SW 1271 (cell line): ENCODE measurements around the gene WWP2.

Source experiments
- DNase-seq, 2 experiments: peaks; one replicate each; lab custom pipeline; 2025; lab: John Stamatoyannopoulos, UW

The WWP2 gene

DNA sequence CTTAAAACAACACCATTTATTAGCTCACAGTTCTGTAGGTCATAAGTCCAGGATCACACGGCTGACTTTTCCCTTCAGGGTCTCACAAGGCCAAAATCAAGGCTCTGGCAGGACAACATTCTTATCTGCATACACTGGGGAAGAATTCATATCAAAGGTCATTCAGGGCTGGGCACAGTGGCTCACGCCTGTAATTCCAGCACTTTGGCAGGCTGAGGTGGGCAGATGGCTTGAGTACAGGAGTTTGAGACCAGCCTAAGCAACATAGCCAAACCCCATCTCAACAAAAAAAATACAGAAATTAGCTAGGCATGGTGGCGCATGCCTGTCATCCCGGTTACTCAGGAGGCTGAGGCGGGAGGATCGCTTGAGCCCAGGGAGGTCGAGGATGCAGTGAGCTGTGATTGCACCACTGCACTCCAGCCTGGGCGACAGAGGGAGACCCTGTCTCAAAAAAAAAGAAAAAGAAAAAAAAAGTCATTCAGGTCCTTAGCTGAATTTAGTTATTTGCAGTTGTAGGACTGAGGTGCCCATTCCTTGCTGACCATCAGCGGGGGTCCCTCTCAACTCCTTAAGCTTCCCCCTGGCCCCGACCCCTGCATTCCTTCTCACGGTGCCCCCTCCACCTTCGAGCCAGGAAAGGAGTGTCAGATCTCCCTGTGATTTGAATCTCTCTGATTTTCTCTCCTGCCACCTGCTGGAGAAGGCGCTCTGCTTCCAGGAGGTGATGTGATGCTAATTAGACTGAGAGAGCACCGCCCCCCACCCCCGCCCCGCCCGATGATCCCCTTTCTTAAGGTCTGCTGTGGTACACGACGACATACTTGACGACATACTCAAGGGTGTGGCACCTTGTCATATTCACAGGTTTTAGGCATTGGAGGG lies 97.2 kb downstream of the WWP2 start:
- peak in 1 of 2 experiments; percentile 11 for DNase-seq

DNA sequence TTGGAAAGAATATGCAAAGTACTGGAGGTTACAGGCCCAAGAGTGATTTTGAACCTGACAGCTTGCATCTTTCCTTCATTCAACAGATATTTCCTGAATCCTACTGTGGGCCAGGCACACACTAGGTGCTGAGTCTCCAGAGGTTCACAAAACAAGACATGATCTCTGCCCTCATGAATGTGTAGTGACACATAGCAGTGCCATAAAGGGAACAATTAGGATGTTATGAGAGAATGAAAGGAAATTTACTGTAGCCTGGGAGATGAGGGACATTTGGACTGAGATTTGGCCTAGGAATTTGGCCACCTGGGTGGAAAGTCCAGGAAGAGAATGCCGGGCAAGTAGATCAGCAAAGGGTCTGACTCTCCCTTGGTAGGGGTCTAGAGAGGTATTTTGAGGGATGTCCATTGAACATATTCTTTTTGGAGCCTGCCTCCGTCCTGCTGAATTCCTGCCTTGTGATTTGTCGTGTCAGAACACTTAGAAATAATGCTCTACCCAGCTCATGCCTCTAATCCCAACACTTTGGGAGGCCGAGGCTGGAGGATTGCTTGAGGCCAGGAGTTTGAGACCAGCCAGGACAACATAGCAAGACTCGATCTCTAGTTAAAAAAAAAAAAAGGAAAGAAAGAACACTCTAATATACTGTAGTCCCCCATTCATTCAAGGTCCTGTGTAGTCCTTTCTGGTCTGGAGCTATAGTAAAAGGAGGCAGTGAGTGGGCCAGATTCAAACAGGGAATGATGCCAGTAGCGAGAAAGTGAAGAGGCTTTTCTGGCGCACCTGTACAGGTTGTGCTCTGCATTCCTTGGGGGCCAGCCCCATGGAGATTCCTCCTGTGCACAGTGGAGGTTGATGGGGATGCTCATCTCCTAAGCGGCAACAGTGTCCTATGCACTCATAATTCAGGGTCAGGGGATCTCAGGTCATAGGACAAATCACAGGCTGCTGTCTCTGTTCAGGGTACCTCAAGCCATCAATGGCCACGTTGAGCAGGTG lies 98.4 kb downstream of the WWP2 start:
- no peak for DNase-seq

DNA sequence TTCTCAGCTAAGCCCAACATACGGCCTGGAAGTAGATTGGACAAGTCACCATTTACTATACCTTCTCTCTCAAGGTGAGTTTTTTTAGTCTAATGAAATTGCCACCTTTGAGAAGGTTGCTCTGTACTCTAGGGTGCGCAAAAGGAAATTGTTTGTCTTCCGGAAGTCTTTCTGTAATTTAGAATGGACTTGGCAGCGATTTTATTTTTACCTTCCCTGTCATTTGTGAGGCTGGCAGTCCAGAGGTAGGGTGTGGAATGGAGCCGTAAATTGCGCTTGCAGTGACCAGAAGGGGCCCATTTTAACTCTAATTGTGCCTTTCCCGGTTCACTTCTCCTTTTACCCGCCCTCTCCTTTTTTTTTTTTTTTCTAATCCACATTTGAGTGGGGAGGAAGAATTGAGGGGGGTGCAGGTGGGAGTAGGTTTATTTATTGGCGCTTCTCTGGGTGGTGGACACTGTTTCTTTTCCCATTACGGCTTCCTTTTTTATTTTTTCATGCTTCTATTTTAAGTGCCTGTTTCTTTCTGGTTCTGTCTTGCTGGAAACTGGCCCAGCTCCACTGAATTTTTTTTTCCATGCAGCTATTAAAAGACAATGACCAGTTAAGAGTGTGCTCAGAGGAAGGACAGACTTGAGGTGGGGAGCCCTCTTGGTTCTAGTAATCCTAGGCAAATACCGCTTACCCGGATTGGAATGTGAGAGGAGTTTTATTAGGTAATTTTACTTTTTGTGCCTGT lies 99.3 kb downstream of the WWP2 start:
- DNase-seq: no peak

DNA sequence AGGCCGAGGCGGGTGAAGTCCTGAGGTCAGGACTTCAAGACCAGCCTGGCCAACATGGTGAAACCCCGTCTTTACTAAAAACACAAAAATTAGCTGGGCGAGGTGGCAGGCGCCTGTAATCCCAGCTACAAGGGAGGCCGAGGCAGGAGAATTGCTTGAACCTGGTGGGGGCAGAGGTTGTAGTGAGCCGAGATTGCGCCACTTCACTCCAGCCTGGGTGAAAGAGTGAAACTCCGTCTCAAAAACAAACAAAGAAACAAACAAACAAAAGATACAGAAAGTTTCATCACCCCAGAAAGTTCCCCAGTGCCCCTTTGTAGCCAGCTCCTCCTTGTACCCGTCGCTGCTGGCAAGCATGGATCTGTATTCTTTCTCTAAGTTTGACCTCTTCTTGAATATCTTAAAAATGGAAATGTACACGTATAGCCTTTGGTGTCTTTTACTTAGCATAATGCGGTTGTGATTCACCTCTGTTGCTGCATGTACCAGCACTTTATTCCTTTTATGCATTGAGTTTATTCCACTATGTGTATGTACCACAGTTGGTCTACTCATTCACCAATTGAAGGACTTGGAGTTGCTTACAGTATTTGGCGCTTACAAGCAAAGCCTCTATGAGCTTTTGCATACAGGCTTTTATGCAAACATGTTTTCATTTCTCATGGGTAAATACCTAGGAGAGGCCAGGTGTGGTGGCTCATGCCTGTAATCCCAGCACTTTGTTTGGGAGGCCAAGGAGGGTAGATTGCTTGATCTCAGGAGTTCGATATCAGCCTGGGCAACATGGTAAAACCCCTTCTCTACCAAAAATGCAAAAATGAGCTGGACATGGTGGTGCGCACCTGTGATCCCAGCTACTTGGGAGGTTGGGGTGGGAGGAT lies 101.5 kb downstream of the WWP2 start:
- no peak for DNase-seq

DNA sequence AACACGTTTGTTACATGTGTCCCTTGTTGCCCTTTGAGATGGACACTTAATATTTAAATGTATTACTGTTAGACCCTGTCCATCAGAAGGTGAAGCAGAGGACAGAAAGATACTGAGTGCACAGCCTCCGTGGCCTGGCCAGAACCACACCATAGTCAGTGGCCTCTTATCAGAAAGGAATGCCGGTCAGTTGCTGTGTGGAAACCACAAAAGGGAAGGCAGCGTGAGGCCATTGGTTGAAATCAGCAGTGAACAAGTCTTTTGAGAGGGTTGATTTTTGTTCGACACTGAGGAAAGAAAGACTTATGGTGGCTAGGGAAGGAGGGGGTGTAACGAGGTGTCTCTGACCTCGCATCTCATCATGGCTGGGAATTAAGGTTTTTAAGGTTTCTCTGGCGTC lies 103.6 kb downstream of the WWP2 start:
- DNase-seq: peak in 1 of 2 experiments; percentile 28

DNA sequence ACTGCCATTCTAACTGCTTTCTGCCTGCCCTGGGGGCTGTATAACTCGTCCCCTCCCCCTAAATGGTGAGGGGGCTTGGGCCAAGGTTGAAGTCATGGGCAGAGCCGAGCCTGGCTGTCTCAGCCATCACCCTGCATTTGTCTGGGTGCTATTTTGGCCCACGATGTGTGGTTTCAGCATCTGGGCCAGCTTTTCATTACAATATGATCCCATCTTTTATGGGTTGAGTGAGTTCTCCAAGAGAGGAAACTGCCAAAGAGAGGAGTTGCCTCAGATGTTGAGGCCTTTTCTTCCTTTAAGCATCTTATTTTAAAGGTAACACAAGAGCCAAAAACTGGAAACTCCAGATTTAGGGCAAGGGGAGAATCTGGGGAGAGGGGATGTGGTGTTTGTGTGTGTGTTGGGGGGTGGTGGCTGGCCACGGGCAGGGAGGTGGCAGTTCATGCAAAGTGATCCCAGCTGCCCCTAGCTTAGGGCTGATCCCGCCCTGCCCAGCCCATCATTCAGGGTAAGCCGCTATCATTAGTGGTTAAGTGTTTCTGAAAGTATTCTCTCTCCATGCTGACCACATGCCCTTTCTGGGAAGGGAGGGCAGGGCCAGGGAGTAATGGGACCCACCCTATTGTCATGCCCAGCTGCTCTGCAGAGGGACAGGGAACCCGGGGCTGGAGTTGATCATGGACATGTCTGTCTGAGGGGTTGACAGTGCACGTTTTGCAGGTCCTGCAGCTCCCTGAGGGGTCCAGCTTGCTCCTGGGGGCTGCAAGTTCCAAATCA lies 105.8 kb downstream of the WWP2 start:
- DNase-seq: no peak

DNA sequence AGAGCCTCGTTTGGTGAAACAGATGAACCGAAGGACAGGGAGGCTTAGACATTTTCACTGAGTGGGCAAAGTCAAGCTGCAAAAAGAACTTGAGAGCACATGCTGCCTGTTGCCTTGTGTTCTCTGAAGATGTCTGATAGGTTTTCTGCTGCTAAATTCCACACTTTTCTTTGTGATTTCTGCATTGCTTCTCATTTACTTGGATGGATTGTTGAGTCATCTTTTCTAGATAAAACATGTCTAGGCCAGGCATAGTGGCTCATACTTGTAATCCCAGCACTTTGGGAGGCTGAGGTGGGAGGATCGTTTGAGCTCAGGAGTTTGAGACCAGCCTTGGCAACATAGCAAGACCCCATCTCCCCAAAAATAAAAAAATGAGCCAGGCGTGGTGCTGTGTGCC lies 108.6 kb downstream of the WWP2 start:
- DNase-seq: no peak

DNA sequence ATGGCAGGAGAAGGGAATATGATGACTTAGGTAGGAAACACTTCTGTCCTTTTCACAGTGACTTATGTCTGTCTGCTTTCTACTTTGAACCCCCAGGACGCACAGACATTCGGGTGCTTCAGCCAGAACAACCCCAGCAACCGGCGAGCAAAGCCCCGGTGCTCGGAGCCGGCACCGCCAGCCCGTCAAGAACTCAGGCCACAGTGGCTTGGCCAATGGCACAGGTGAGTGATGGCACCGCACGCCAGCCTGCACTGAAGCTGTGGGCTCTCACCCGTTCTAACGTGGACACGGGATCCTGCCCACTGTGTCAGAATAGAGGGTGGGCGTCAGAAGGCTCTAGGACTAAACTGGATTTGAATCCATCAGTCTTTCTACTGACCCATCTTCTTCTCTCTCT lies 109.6 kb downstream of the WWP2 start:
- DNase-seq: no peak

DNA sequence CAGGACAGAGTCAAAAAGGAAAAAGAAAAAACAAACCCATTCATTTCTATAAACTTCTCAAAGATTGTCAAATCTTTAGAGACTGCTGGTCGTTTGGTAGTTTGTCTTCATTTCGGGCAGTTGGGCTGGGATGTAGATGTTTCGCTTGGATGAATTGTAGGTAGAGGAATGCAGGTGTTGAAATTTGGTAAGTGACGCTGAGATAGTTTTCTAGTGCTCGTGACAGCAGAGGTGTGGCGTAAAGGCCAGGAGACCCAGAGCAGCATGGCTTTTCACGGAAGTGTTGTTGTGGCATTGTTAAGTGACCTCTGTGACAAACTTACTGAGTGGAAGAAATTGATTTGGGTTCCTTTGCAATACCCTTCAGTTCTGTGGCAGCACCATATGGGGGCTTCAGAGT lies 110.8 kb downstream of the WWP2 start:
- no peak for DNase-seq

DNA sequence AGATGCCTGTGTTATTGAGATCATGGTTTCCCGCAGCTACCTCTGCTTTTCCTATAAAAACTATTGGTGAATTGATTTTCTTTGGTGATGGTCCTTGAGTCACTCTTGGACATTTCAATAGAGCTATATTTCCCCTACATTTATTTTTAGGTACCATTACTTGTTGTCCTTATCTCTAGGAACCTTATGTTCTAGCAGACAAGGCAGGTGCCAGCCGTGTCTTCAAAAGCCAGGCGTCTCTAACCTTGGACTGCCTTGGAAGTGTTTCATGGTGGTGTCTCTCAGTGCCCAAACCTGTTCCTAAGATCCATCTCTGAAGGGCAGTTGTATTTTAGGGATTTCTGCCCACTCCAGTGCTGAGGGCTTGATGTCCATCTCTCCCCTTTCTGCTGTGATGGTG lies 111.7 kb downstream of the WWP2 start:
- no peak for DNase-seq

DNA sequence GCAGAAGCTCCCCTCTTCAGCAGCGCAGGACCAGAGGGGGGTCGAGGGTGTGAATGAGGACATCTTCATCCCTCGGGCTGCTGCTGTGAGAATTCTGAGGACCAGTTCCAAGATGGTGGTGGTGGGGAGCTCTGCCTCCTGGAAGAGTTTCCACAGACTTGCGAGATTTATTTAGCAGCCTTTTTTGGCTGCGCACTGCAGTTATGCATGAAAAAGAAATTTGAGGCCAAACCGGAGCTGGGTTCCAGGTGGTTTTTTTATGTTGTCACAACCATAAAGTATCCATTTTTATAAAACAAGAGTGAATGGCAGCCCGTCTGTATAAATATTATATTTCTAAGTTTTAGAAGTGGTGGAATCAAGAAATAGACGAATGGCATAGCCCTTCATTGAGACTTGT lies 112.1 kb downstream of the WWP2 start:
- DNase-seq: no peak

DNA sequence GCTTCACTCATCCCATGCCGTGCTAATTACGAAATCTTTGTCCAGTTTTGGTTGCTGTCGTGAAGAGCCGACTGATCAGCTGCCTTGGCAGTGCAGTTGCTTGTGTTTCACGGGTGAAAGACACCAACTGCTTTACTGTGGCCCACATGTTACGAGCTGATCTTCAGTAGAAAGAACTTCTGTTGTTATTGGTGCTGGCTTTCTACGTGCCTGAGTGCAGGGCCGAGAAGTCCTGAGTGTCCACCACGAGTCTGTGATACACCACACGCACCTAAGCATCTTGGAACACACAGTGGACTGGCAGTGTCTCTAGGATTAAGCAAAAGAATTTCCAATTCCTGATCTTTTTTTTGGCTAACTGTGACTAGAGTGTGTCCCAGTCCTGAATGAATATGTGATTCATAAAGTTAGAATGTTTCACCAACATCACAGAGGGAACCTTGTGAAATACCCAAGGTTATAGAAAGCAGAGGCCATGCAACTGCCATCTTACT lies 118.6 kb downstream of the WWP2 start:
- DNase-seq: no peak

DNA sequence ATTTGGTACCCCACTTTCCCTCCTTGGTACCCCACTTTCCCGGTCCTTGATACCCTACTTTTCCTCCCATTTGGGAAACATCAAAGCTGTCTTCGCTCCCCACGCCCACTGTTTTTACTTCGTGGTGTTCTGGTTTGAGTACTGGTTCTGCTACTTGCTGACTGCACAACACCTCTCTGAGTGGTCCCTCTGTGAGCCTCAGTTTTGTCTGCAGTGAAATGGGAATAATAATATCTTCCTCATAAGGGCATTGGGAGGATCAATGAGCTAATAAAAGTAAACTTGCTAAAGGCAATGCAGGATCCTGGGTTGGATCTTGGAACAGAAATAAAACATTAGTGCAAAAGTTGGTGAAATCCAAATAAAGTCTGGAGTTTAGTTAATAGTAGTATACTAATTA lies 119.0 kb downstream of the WWP2 start:
- no peak for DNase-seq

DNA sequence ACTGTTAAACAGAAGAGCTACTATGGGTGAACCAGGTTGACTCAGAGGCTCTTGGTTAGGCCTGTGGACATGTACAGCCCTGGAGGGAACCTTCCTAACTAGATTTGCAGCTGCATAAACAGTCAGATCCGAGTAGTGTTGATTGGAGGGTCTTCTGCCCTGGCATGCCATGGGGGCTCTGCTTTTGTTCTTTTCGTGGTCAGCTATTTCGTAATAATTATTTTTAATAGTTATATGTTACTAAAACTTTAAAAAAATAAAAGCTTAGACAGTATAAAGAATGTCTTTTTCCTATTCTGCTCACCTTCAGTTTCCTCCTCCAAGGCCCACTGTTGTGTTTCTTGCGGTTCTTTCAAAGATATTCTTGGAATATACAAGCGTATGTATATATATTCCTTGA lies 121.6 kb downstream of the WWP2 start:
- DNase-seq: no peak

DNA sequence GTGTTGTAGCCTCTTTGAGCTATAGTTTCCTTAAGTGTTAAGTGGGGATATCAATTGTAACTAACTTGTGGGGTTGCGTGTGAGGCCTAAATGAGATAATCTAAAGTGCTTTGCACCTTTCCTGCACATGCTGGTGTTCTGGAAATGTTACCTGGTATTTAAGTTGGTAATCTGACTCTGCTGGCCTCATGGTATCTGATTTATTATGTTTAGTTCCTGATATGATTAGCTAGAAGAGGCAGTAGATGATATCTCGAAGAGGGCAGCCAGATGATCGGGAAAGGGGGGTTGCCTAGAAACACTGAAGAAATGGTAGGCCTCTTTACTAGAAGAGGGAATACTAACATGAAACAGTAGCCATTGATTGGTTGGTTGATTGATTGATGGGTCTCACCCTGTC lies 123.6 kb downstream of the WWP2 start:
- DNase-seq: no peak

DNA sequence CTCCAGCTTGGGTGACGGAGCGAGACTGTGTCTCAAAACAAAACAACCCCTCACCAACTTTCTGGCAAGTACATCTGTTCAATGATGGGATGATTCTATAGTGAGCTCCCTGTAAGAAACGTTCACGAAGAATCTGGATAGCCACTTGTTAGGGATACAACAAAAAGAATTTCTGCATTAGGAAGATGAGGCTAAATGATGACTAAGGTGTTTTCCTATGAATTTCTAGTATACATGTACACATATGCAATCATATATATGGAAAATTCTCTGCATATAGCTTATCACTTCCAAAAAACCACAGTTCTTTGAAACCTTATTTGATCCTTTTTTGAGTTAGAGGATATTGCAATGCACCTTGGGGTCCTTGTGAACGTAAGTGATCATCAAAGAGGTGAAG lies 124.6 kb downstream of the WWP2 start:
- no peak for DNase-seq

DNA sequence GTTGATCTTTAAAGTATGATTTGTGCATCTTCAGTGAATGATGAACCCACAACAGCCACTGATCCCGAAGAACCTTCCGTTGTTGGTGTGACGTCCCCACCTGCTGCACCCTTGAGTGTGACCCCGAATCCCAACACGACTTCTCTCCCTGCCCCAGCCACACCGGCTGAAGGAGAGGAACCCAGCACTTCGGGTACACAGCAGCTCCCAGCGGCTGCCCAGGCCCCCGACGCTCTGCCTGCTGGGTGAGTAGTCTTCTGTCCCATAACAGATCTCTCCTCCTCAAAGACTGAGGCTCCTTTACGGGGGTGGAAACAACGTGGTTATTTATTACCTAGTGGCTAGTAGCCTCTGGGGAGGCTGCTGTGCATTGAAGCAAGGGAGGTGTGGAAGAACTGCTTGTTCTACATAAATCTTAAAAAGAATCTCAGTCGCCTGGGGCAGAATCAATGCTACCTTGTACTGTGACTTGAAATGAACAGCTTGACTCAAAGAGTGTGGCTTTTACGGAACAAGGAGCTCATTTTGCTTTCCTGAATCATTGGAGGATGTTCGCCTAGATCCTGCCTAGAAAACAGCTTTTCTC lies 126.0 kb downstream of the WWP2 start:
- DNase-seq: no peak

DNA sequence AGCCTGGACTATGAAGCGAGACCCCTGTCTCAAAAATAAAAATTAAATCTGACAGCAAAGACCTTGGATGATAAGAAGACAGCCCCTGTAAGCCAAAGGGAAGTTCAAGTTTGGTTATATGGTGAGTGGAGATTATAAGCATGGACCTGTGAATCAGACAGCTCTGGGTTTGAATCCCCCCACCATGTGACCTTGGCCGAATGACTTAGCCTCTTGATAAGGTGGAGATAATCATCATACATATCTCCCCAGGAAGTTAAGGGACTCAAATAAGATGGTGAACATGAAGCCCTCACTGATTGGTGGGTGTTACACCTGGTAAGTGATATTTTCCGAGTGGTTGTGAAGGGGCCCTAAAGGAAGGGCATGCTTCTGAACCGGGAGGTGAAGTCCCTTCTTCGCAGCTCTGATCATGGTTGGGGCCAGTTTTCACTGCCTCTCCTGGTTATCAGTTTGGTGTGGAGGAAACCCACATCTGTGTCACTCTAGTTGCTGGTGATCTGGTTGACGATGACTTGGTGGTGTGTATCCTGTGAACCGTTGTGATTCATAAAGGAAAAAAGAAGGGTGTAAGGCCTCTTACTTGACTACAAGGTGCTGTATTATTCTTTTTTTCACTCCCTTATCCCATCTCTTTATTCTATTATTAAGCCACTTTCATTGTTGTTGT lies 127.3 kb downstream of the WWP2 start:
- DNase-seq: no peak
